ENCODE data around the gene ATXN2.

Gene ATXN2

GRCh38 chr12:111454716-111455447 lies 144.2 kb downstream of the ATXN2 start:
- FAIRE-seq (no peak), DNase-seq (ENCODE audit: extremely low spot score, insufficient read length, low read depth) (no peak)

- no peak for FAIRE-seq
- DNase-seq (ENCODE audit: extremely low spot score, insufficient read length, low read depth), result no peak
These were observed 144.8 kb downstream of the ATXN2 start for GRCh38 chr12:111454311-111454710.

DNA sequence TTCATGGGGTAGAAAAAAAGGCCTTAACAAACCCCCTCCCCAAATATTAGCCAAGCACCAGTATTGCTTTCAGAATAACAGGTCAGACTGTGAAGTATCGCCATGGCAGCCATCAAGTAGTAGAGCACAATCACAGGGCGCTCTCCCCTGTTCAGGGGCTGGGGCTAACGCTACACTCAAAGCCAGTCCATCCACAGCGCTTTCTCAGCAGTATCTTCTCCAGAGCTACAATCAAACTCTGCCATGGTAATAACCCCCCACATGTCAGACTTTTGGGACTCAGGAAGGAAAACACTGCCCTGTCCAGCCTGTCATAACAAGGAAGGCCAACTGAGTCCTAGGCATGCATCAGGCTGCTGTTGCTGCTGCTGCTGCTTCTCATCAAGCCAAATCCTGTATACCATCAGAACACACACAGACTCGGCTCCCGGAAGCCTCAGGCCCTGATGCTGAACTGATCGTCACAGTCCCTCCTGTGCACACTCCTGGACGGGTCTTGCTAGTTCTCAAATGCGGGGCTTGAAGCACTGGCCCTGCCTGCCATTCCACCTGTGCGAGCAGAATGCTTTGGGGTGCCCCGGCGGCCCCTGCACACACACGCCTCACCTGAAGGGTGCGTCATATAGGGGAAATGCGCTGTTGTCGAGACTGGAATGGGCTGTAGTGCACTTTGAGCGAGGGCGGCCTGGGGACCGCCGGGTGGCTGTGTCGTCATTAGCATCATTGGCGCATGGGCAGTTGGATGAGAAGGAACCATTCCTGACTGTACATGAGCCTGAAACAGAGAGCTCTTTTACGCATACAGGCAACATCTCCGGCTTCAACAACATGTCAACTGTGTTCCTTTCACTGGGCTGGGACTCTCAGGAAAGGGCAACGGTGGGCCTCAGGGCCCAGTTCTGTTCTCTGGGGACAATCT lies 145.8 kb downstream of the ATXN2 start:
- DNase-seq (ENCODE audit: extremely low spot score, insufficient read length, low read depth), result no peak
- no peak for FAIRE-seq

DNA sequence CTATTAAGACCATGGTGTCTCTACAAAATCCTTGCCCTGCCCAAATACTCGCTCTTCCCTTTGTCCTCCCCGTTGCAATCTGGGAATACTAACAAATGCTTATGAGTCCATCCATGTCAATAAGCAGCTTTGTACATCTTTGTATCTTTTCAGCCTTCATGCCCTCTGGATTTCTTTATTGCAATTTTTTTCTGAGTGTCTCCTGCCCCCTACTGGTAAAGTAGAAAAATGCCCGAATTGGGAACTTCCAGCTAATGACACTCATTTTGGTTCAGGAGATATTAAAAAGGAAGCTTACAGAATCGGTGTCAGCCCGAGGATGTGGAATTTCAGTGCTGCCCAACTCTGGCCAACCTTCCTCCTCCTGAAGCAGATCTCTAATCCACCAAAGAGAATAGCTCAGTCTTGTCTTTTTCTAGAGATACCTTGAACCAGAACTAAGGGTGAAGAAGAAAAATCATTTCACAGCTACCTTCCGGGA lies 147.4 kb downstream of the ATXN2 start:
- DNase-seq (ENCODE audit: extremely low spot score, insufficient read length, low read depth), result no peak
- FAIRE-seq, result peak; percentile 63

DNA sequence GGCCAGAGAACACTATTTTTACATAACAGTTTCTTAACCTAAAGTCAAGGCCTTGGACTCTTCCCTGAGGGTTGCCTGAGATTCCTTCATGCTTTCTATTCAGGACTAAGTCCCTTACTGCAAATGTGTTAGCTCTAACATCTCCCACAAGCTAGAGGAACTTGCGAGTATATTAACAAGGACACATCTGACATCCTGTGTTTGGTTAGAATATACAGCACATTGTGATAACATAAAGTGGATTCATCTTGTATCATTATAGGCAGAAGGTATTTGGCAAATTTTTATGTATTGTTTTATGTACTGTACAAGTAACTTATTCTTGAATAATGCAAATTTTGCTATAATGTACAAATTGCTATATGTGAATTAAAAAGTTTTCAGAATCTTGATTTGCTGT lies 147.9 kb downstream of the ATXN2 start:
- no peak for DNase-seq (ENCODE audit: extremely low spot score, insufficient read length, low read depth)
- FAIRE-seq, result peak; percentile 9

DNA sequence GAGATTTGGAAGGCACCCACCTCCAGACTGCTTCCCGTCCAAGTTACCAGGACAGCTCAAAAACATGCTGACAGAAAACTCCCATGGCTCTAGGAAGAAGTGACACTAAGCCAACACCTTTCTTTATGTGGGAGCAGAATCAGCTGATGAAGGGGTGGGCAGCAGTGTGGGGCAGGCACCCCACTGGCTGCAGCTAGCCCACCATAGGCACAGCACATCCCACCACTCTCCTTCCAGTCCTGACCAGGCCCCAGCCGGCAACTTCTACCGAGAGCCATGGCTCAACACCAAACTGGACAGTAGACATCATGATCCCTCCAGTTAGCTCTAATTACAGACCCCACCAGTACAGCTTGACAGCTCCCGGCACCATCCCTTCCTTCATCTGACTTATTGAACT lies 148.4 kb downstream of the ATXN2 start:
- FAIRE-seq, result no peak
- no peak for DNase-seq (ENCODE audit: extremely low spot score, insufficient read length, low read depth)

DNA sequence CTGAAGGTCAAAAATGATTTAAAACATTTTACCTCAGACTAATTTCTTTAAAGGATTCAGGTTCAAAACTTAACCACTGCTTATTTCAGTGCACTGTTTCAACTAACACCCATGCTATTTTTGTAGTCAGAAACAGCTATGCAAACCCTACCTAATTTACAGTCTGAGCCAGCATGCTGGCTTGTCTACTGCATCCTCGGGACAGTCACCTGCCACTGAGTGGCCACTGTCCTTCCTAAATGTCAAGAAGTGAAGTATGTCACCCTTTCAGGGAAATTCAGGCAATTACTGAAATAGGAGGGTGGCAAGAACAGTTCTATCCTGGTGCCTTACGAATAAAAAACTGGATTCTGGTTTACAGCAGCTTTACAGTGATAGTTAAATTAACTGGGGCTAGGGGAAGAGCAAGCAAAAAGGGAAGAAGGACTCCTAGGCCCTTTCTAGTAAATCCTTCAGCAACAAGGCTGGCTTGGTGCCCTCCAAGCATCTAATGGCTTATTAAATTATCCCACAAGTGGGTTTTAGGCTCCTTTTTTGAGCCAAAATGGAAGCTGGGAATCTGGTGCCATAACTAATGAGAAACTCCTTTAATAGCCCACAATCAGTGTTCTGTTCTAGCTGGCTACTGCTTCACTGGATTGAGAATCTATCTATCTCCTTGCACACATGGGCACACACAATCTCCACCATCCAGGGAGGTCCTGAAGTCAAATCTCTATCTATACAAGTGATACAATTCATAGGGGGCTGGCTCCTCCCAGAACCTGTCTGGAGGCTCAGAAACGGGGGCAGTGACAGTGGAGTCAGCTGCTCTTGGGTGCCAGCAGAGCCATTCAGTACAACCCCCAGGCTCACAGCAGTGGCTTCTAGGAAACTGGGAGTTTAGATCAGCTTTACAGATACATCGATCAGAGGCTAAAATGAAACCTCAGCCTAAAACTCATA lies 150.0 kb downstream of the ATXN2 start:
- FAIRE-seq (no peak), DNase-seq (ENCODE audit: extremely low spot score, insufficient read length, low read depth) (no peak)

GRCh38 chr12:111448266-111448830 lies 150.8 kb downstream of the ATXN2 start:
- DNase-seq (ENCODE audit: extremely low spot score, insufficient read length, low read depth) (no peak), FAIRE-seq (no peak)

DNA sequence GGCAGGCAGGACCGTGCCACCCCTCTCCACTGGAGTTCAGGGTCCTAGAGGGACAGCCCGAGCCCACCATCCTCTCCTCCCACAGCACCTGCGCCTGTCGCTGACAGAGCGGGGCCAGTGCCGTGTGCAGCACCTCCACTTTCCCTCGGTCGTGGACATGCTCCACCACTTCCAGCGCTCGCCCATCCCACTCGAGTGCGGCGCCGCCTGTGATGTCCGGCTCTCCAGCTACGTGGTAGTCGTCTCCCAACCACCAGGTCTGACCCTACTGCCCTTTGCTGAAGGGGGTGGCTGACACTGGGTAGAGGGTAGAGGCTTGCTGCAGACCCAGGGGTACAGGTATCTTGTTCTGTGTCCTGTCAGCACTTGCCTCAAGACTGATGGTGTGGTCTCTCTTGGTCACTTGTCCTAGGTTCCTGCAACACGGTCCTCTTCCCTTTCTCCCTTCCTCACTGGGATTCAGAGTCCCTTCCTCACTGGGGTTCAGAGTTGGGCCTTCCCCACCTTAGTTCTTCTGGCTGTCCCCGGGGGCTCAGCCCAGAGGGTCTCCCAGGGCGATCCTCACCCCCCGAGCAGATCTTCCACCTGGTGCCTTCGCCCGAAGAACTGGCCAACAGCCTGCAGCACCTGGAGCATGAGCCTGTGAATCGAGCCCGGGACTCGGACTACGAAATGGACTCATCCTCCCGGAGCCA lies 151.4 kb downstream of the ATXN2 start:
- FAIRE-seq (no peak), DNase-seq (ENCODE audit: extremely low spot score, insufficient read length, low read depth) (no peak)

DNA sequence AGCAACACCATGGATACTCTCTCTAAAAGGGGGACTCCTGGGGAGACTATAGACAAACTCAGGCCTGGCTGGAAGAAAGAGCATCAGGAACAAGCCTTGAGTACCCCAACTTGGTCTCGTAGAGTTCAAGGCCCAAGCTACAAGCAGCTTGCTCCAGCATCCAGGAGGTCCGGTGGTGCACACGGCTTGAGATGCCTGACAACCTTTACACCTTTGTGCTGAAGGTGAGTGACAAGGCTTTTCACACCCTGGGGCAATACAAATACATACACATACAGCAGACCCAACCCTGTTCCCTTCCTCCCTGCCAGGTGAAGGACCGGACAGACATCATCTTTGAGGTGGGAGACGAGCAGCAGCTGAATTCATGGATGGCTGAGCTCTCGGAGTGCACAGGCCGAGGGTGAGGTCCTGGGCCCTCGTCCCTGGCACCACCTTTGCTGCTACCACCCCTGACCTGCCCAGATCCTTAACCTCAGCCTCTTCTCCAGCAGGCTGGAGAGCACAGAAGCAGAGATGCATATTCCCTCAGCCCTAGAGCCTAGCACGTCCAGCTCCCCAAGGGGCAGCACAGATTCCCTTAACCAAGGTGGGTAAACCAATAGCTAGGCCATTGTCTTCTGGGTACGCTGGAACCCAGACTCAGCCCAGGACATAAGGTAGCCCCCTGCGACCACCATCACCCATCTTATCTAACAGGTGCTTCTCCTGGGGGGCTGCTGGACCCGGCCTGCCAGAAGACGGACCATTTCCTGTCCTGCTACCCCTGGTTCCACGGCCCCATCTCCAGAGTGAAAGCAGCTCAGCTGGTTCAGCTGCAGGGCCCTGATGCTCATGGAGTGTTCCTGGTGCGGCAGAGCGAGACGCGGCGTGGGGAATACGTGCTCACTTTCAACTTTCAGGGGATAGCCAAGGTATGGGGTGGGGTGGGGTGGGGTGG lies 152.2 kb downstream of the ATXN2 start:
- no peak for FAIRE-seq
- no peak for DNase-seq (ENCODE audit: extremely low spot score, insufficient read length, low read depth)

DNA sequence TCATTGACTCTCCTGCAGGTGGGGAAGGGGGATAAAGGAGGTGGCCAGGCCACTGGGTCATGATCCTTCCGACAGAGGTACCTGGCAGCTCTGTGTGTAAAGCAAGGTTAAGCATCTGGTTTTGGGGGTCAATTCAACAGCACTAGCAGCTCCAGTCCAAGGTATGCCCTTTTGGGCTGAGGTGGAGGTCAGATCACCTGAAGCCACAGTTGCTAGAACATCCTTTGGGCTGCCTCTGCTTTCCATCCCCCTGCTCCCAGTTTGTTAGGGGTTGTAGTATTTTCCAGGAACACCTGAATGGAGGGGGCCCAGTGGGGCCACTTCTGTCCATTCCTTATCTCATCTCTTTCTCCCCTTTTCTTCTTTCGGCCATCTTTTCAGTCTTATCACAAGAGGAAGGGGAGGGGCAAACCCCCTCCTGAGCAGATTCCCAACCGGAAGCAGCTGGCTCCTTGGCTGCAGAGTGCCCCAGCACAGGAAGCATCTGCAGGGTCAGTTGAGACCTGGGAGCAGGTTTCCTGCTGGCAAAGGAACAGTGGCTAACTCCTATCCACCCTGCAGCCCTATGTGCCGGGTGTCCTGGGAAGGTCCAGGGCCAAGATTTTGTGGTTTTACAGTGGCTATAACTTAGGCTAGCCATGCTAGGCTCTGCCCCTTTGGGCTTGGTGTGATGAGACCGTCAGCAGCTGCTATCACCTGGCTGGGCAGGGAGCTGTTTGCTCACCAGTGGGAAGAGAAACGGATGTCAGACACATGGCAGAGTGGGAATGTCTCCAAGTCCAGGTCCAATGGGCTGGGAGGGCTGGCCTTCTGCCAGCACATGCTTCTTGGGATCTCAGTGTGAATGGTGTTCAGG lies 153.2 kb downstream of the ATXN2 start:
- DNase-seq (ENCODE audit: extremely low spot score, insufficient read length, low read depth), result no peak
- no peak for FAIRE-seq

DNA sequence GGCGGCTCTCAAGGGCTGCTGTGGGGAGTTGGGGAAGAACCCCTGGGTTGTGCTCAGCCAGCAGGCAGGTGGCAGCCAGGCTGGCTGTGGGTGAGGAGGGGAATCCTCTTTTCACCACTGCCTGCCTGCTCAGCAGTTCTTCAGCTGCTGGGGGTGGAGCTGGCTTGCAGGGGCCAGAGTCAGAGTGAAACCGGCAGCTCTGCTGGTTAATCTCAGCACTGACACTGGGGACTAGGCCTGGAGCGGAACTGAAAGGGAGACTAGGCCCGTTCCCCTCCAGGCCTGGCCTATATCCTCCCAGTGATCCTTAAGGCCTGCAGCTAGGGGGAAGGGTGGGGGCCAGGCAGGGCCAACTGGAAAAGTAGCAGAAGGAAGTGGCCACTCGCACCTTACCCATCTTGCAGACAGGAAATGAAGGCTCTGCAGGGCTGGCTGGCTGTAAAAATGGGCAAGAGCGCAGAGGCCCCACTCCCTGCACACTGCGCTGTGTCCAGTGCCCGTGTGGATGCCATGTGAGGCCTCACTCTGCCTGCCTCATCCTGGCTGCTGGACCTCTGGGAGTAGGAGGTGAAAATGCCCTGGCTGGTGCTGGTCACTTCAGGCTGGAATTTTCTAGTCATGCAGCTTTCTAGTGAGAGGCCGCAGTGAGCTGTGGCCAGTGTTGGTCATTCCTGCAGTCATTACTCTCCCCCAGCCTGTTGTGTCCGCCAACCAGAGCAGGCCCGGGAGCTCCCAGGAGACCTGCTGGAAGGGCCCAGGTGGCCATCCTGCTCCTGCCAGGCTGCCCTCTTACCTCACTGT lies 154.0 kb downstream of the ATXN2 start:
- peak; percentile 99 for FAIRE-seq
- peak; percentile 83 for DNase-seq (ENCODE audit: extremely low spot score, insufficient read length, low read depth)

GRCh38 chr12:111444314-111444924 lies 154.7 kb downstream of the ATXN2 start:
- no peak for FAIRE-seq
- no peak for DNase-seq (ENCODE audit: extremely low spot score, insufficient read length, low read depth)

- DNase-seq (ENCODE audit: extremely low spot score, insufficient read length, low read depth), result no peak
- peak; percentile 72 for FAIRE-seq
These were observed 155.5 kb downstream of the ATXN2 start for GRCh38 chr12:111443586-111443985.

DNA sequence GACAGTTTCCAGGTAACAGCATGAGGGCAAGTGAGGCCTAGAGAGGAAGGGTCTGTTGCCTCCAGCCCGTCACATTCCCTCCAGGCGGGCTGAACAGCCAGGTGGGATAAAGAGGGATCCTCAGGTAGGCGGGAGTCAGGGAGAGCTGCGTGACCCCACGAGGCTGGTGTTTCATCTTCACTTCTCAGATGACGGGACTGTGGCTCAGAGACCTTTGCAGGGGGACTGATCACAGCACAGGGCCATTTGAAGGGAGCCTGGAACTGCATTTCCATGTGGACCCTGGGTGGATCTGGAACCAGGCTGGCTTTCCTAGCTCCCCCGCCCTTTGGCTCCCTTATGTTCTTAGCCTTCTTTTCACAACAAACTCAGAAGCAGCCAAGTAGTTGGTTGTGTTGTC lies 156.0 kb downstream of the ATXN2 start:
- no peak for FAIRE-seq
- DNase-seq (ENCODE audit: extremely low spot score, insufficient read length, low read depth), result no peak
